Mesenchymal stem cell (in vitro differentiated cells and primary cell): Measurements from ENCODE around the gene ZNF135.

Experiments
- DNase-seq: peaks from one replicate; pipeline ENCODE4 v3.0.0-alpha.2; 2013
- H2AFZ ChIP-seq: one replicate; pipeline ENCODE4 v1.6.1; 2013; ENCODE audit warnings: low read depth, mild to moderate bottlenecking, control low read depth, inconsistent platforms, low read length, moderate library complexity
- H2AK5ac ChIP-seq: 2 replicates; pipeline ENCODE4 v1.6.1; 2013; ENCODE audit warnings: low read length, moderate library complexity, mild to moderate bottlenecking, inconsistent platforms; ENCODE audit not compliant: severe bottlenecking
- H2BK120ac ChIP-seq: one replicate; pipeline ENCODE4 v1.6.1; 2013; ENCODE audit warnings: low read depth, mild to moderate bottlenecking, inconsistent platforms, low read length, moderate library complexity
- H2BK12ac ChIP-seq, 2 experiments: one replicate each; pipeline ENCODE4 v1.6.1; 2013; ENCODE audit warnings: inconsistent platforms in 2 of 2, low read length in 2 of 2, mild to moderate bottlenecking in 2 of 2, moderate library complexity in 2 of 2, control low read depth in 1 of 2
- H2BK15ac ChIP-seq: one replicate; pipeline ENCODE4 v1.6.1; 2013; ENCODE audit warnings: mild to moderate bottlenecking, low read depth, inconsistent platforms; ENCODE audit not compliant: poor library complexity, severe bottlenecking
- H2BK5ac ChIP-seq: 2 replicates; pipeline ENCODE4 v1.6.1; 2013; ENCODE audit warnings: low read depth, mild to moderate bottlenecking, low read length, control low read depth, inconsistent platforms; ENCODE audit not compliant: poor library complexity, severe bottlenecking
- H3K14ac ChIP-seq, 2 experiments: one replicate each; pipeline ENCODE4 v1.6.1; 2013; ENCODE audit warnings: inconsistent platforms in 2 of 2, low read length in 2 of 2, control low read depth in 1 of 2, mild to moderate bottlenecking in 1 of 2, moderate library complexity in 1 of 2
- H3K18ac ChIP-seq, 2 experiments: one replicate each; pipeline ENCODE4 v1.6.1; 2013; ENCODE audit warnings: inconsistent platforms in 2 of 2, low read length in 2 of 2, control low read depth in 1 of 2, low read depth in 1 of 2, mild to moderate bottlenecking in 1 of 2
- H3K23ac ChIP-seq, 2 experiments: one replicate each; pipeline ENCODE4 v1.6.1; 2013; ENCODE audit warnings: inconsistent platforms in 2 of 2, low read length in 2 of 2, mild to moderate bottlenecking in 2 of 2, moderate library complexity in 2 of 2, control low read depth in 1 of 2
- H3K27ac ChIP-seq: 2 replicates; pipeline ENCODE4 v1.5.1; 2013; ENCODE audit warnings: mild to moderate bottlenecking, moderate library complexity, low read length, control low read depth, inconsistent platforms; ENCODE audit not compliant: poor library complexity, severe bottlenecking
- H3K27me3 ChIP-seq, 2 experiments: 2 replicates each; pipeline versions ENCODE4 v1.6.1 to v1.7.0; 2013; ENCODE audit warnings: low read length in 2 of 2, mild to moderate bottlenecking in 2 of 2, moderate library complexity in 2 of 2, control low read depth in 1 of 2, inconsistent platforms in 1 of 2; ENCODE audit not compliant: control insufficient read depth in 1 of 2, insufficient read depth in 1 of 2
- H3K36me3 ChIP-seq, 2 experiments: 2 replicates each; pipeline versions ENCODE4 v1.6.1 to v1.7.0; 2013; ENCODE audit warnings: low read length in 2 of 2, control low read depth in 1 of 2, inconsistent platforms in 1 of 2, low read depth in 1 of 2, mild to moderate bottlenecking in 1 of 2; ENCODE audit not compliant: insufficient read depth in 2 of 2, control insufficient read depth in 1 of 2
- H3K4ac ChIP-seq, 2 experiments: one replicate each; pipeline ENCODE4 v1.6.1; 2013; ENCODE audit warnings: inconsistent platforms in 2 of 2, low read length in 2 of 2, mild to moderate bottlenecking in 2 of 2, moderate library complexity in 2 of 2, control low read depth in 1 of 2, low read depth in 1 of 2
- H3K4me1 ChIP-seq: 2 replicates; pipeline ENCODE4 v1.6.1; 2013; ENCODE audit warnings: low read depth, low read length, control low read depth; ENCODE audit not compliant: control insufficient read depth, insufficient read depth
- H3K4me2 ChIP-seq: 2 replicates; pipeline ENCODE4 v1.6.1; 2013; ENCODE audit warnings: low read length, mild to moderate bottlenecking, inconsistent platforms; ENCODE audit not compliant: poor library complexity, severe bottlenecking
- H3K4me3 ChIP-seq, 2 experiments: 2 replicates each; pipeline versions ENCODE4 v1.5.1 to v1.7.0; 2013; ENCODE audit warnings: low read length in 2 of 2, mild to moderate bottlenecking in 2 of 2, control low read depth in 1 of 2, low read depth in 1 of 2; ENCODE audit not compliant: insufficient read depth in 1 of 2
- H3K79me1 ChIP-seq: replicated peaks from 2 replicates; pipeline ENCODE4 v1.6.1; 2013; ENCODE audit warnings: mild to moderate bottlenecking, control low read depth, low read length, inconsistent platforms; ENCODE audit not compliant: poor library complexity, severe bottlenecking
- H3K9ac ChIP-seq: 2 replicates; pipeline ENCODE4 v1.7.0; 2013; ENCODE audit warnings: mild to moderate bottlenecking, low read length, moderate library complexity
- H3K9me3 ChIP-seq: 2 replicates; pipeline ENCODE4 v1.7.0; 2013; ENCODE audit warnings: mild to moderate bottlenecking, low read length; ENCODE audit not compliant: control insufficient read depth
- H4K8ac ChIP-seq: one replicate; pipeline ENCODE4 v1.6.1; 2013; ENCODE audit warnings: inconsistent platforms, mild to moderate bottlenecking, low read length, moderate library complexity
- H4K91ac ChIP-seq: one replicate; pipeline ENCODE4 v1.6.1; 2013; ENCODE audit warnings: mild to moderate bottlenecking, low read length, inconsistent platforms
- WGBS: methylation state at CpG from one replicate; pipeline ENCODE4 v1.1.7; 2013; ENCODE audit warnings: mixed read lengths; 5-methylcytosine and 5-hydroxymethylcytosine counted together

ZNF135 gene

DNA sequence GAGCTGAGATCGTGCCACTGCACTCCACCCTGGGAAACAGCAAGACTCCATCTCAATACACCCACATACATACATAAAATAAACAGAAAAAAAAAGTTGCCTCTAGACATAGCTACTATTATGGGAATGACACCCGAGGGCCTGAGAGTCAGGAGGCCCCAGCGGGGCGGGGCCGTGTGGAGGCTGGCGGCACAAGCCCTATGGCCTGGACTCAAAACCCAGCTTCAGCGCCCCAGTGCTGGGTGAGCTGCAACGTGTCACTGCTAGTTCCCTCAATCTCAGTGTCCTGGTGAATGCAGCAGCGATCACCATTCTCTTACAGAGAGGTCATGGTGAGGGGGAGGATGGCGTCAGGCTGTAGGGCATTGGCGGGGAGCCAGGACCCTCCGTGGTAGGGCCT lies 34.4 kb upstream of the ZNF135 start:
- no peak overlapping the region for H2AK5ac ChIP-seq
- no peaks in the 10 kb centered on the region for H3K79me1 ChIP-seq
- no peaks in the 10 kb centered on the region for H3K4me1 ChIP-seq
- WGBS, result 83% methylated on average over 12 of the region's 12 CpGs
- peaks cover 18% of the 10 kb centered on the region for H3K9me3 ChIP-seq
- no peak overlapping the region for H2BK5ac ChIP-seq
- no peak overlapping the region for H4K91ac ChIP-seq
- H2BK12ac ChIP-seq, result no peak overlapping the region
- H2BK15ac ChIP-seq, result no peak overlapping the region
- H3K27ac ChIP-seq, result no peak overlapping the region
- H3K9ac ChIP-seq, result no peak overlapping the region
- DNase-seq, result no peak
- H2BK120ac ChIP-seq, result no peak overlapping the region
- H3K14ac ChIP-seq, result no peak overlapping the region
- no peak overlapping the region for H3K4me2 ChIP-seq
- no peak overlapping the region for H4K8ac ChIP-seq
- no peak overlapping the region for H2AFZ ChIP-seq
- H3K36me3 ChIP-seq, result no peaks in the 10 kb centered on the region
- H3K18ac ChIP-seq, result no peak overlapping the region
- H3K23ac ChIP-seq, result no peak overlapping the region
- no peaks in the 10 kb centered on the region for H3K27me3 ChIP-seq
- no peak overlapping the region for H3K4ac ChIP-seq
- H3K4me3 ChIP-seq, result no peak overlapping the region

DNA sequence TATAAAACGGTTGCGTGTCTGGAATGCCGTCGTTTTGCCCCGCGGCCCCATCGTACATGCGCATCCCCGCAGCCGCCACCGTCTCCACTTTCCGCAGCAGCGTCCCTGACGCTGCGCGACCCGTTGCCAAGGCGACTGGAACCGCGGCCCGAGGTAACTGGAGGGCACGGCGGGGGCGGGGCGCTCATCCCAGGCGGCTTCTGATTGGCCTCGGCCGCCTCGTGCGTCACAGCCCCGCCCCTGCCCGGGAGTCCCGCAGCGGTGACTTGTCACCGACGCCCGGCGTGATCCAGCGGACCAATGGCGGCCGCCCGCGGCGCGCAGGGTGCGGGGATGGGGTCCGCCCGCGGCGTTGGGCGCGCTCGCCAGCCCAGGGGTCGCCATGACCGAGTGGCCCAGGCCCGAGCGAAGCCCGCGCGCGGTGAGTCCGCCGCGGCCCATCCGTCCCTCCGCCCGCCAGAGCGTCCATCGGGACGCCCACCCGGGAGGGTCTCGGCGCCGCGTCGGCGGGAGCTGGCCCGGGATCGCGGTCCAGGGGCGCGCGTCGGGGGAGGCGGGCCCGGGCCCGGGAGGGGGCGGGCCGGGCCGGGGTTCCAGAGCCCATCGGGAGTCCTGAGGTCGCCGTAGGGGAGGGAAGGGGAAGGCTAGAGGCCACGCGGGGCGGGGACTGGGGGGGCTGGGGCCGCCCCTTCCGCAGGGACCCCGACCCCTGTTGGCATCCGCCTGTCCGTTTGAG lies 25.2 kb upstream of the ZNF135 start, which contains the start of gene ZSCAN1:
Gene ZSCAN1 (plus strand): TSS at position 285 of the 736 bp plus-strand sequence. CDS start 3,812 bp downstream, outside the sequence.
- H2AK5ac ChIP-seq, result no peak within 1 kb of the TSS
- H3K27ac ChIP-seq, result no peak within 1 kb of the TSS
- H3K4me2 ChIP-seq, result no peak within 1 kb of the TSS
- peaks cover 2% of the 10 kb centered on the region for H3K4me1 ChIP-seq
- peak within 1 kb of the TSS; percentile 50 for H2BK120ac ChIP-seq
- H3K9ac ChIP-seq, result no peak within 1 kb of the TSS
- H4K8ac ChIP-seq, result peak within 1 kb of the TSS; percentile 69
- peak within 1 kb of the TSS; percentile 38 for H2BK15ac ChIP-seq
- H3K4ac ChIP-seq, result no peak within 1 kb of the TSS
- no peak within 1 kb of the TSS for H2BK12ac ChIP-seq
- peak within 1 kb of the TSS in 1 of 2 experiments; percentile 62 for H3K18ac ChIP-seq
- H4K91ac ChIP-seq, result no peak within 1 kb of the TSS
- H3K9me3 ChIP-seq, result peaks cover 19% of the 10 kb centered on the region
- WGBS, result 2% methylated on average over 74 of the region's 101 CpGs
- peak; percentile 75 for DNase-seq
- H3K27me3 ChIP-seq, result peaks cover 0 to 3% of the 10 kb centered on the region in 2 experiments
- H3K23ac ChIP-seq, result no peak within 1 kb of the TSS
- peak within 1 kb of the TSS; percentile 29 to 46 for H3K4me3 ChIP-seq
- H3K79me1 ChIP-seq, result no peaks in the 10 kb centered on the region
- H3K36me3 ChIP-seq, result no peaks in the 10 kb centered on the region
- no peak within 1 kb of the TSS for H2BK5ac ChIP-seq
- H3K14ac ChIP-seq, result peak within 1 kb of the TSS in 1 of 2 experiments; percentile 32
- H2AFZ ChIP-seq, result peak within 1 kb of the TSS; percentile 39

DNA sequence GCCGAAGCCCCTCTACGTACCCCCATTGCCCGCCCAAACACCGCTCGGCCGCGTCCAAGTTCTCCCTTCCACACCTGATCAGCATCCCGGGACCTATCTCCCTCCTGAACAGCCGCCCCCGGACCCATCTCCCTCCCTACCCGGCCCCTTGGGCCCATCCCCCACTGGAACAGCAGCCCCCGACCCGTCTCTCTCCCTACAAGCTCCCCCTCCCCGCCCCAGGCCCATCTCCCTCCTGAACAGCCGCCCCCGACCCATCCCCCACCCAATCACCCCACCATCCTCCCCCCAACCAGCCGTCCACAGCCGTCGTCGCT lies 24.6 kb upstream of the ZNF135 start:
- Histone ChIP-seq H2AK5ac (no peak overlapping the region), H3K79me1 (no peaks in the 10 kb centered on the region), H2BK120ac (no peak overlapping the region), H3K36me3 (no peaks in the 10 kb centered on the region), H3K4me2 (no peak overlapping the region), H2BK12ac (no peak overlapping the region), H4K91ac (no peak overlapping the region), H3K4me3 (no peak overlapping the region), H2AFZ (no peak overlapping the region), H3K9ac (no peak overlapping the region), H3K27ac (no peak overlapping the region), H3K18ac (no peak overlapping the region), H3K4me1 (peaks cover 2% of the 10 kb centered on the region), H4K8ac (peak overlapping the region; percentile 4), H3K23ac (no peak overlapping the region), H3K27me3 (peaks cover 0 to 3% of the 10 kb centered on the region in 2 experiments), H3K4ac (no peak overlapping the region), H3K14ac (peak overlapping the region in 1 of 2 experiments; percentile 32), H2BK15ac (no peak overlapping the region), H3K9me3 (peaks cover 20% of the 10 kb centered on the region), H2BK5ac (no peak overlapping the region)
- 5% methylated on average over 20 of the region's 20 CpGs for WGBS
- DNase-seq, result no peak

DNA sequence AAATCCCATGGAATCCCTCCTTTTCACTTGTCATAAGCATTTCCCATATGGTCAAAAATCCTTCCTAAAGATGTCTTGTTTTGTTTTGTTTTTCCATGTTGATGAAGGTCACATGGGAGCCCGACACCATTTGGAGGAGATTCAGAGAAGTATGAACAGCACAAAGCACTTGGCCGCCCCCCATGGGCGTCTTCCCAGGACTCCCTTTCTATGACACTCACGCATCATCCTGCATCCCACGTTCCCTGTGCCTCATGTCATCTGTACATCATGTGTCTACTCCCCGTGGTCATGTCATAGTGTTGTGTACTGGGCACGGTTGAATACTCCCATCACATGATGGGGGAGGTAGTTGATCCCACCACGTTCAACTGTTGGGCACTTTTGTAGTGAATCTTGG lies 23.2 kb upstream of the ZNF135 start:
- no peak overlapping the region for H3K9ac ChIP-seq
- no peak overlapping the region for H2AK5ac ChIP-seq
- H4K91ac ChIP-seq, result no peak overlapping the region
- no peak overlapping the region for H3K23ac ChIP-seq
- no peaks in the 10 kb centered on the region for H3K79me1 ChIP-seq
- H2BK12ac ChIP-seq, result no peak overlapping the region
- no peak overlapping the region for H3K27ac ChIP-seq
- peaks cover 15% of the 10 kb centered on the region for H3K9me3 ChIP-seq
- H3K4me2 ChIP-seq, result no peak overlapping the region
- H2BK120ac ChIP-seq, result no peak overlapping the region
- no peak overlapping the region for H2AFZ ChIP-seq
- H4K8ac ChIP-seq, result no peak overlapping the region
- no peak overlapping the region for H3K4me3 ChIP-seq
- WGBS, result 76% methylated on average over 8 of the region's 8 CpGs
- no peak for DNase-seq
- H2BK5ac ChIP-seq, result no peak overlapping the region
- H2BK15ac ChIP-seq, result no peak overlapping the region
- no peak overlapping the region for H3K18ac ChIP-seq
- H3K14ac ChIP-seq, result no peak overlapping the region
- H3K36me3 ChIP-seq, result no peaks in the 10 kb centered on the region
- H3K4me1 ChIP-seq, result peaks cover 2% of the 10 kb centered on the region
- peaks cover 0 to 3% of the 10 kb centered on the region in 2 experiments for H3K27me3 ChIP-seq
- no peak overlapping the region for H3K4ac ChIP-seq
